Measurements from ENCODE around the gene SDHC. TPM values are rescaled to one million over a fixed set of nuclear protein-coding genes. Genes with fewer than 3 reads are reported as not detected.
A peak's percentile ranks its signal among the peaks of the same experiment; 100 is the strongest.

The SDHC gene
- polyA plus RNA-seq, 3 donors: 208 to 350 (median 323) TPM

DNA sequence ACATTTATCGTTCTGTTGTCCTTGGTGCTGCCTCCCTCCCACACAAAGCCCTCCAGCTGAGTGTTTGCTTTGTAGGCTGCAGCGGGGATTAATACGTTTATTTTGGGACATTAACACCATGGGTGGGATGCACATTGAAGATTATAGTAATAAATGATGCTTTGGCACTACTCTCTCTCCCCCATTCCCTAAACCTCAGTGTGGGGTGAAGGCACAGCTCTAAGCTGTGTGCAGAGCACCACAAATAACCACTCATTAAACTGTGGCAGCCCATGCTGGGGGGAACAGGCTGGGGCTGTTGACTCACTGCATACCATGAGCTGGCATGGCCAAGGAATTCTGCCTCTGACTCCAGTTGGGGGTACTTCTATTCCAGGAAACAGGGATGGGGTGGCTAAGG, 48.0 kb upstream of the SDHC start:
- H3K4me3 ChIP-seq (replicated peaks in 1 of 3; ENCODE audit: low read depth in 2 of 3, low read length in 3 of 3): no peak overlapping the region
- peaks cover 12 to 16% of the 10 kb centered on the region in 2 donors for H3K4me1 ChIP-seq (ENCODE audit: control insufficient read depth in 1 of 2, insufficient read depth in 2 of 2, low read length in 2 of 2)
- H3K9ac ChIP-seq (ENCODE audit: insufficient read depth, low read length, poor library complexity, severe bottlenecking): no peak overlapping the region
- H4K20me1 ChIP-seq (ENCODE audit: insufficient read depth, low read length): no peaks in the 10 kb centered on the region
- H3K36me3 ChIP-seq (replicated peaks in 1 of 2; ENCODE audit: control insufficient read depth in 1 of 2, insufficient read depth in 2 of 2, low read length in 2 of 2): no peaks in the 10 kb centered on the region
- no peaks in the 10 kb centered on the region for H3K9me3 ChIP-seq (replicated peaks in 1 of 2; ENCODE audit: control insufficient read depth in 1 of 2, insufficient read depth in 1 of 2, low read length in 2 of 2)
- no peaks in the 10 kb centered on the region for H3K79me2 ChIP-seq (ENCODE audit: insufficient read depth, low read length)
- peaks cover 3 to 8% of the 10 kb centered on the region in 2 donors for H3K27me3 ChIP-seq (ENCODE audit: control insufficient read depth in 2 of 2, insufficient read depth in 2 of 2, low read length in 2 of 2)
- no peak overlapping the region for H3K4me2 ChIP-seq (replicated peaks; ENCODE audit: extremely low read depth, low read length, poor library complexity, severe bottlenecking)
- no peak for TF ChIP-seq CTCF (IDR thresholded peaks at IDR 0.05)
- H3K27me3 Mint-ChIP-seq (ENCODE audit: low read depth in 3 of 3): peaks cover 9 to 16% (median 12%) of the 10 kb centered on the region in 3 donors
- peaks cover 12% of the 10 kb centered on the region for H3K4me1 Mint-ChIP-seq
- peaks cover 0 to 3% (median 0%) of the 10 kb centered on the region in 7 donors for H3K9me3 Mint-ChIP-seq
- 100% methylated on average over 1 of the region's 3 CpGs for WGBS (ENCODE audit: insufficient coverage)
- H2AFZ ChIP-seq (ENCODE audit: insufficient read depth, low read depth, low read length, poor library complexity, severe bottlenecking): no peak overlapping the region
- no peak overlapping the region for H3K27ac ChIP-seq (ENCODE audit: low read depth in 1 of 2, low read length in 2 of 2)
- DNase-seq: no peak
- no peaks in the 10 kb centered on the region for H3K36me3 Mint-ChIP-seq
- H3K27ac Mint-ChIP-seq: peak overlapping the region in 1 of 7 donors; percentile 48
- intact Hi-C loops (cut with micrococcal nuclease): no loop called here
- H3K4me3 Mint-ChIP-seq: no peak overlapping the region

DNA sequence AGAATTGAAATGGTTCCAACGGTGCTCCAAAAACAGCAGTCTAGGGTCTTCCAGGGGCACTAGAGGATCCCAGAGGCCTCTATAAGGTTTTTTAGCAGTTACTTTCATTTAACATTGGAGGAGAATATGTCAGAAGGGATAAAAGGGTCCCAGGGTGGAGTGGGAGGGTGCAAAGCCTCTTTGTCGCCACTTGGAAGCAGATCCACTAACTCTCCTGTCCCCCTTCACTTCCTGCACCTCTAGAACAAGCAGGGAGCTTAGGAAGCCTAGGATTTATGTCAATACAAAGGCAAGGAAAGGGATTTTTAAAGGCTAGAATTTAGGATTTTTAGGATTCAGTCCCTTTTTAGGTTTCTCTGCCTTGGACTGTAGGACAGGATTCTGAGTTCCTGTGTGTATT, 47.3 kb upstream of the SDHC start:
- Histone ChIP-seq H3K79me2 (ENCODE audit: insufficient read depth, low read length) (no peaks in the 10 kb centered on the region), H3K4me3 (replicated peaks in 1 of 3; ENCODE audit: low read depth in 2 of 3, low read length in 3 of 3) (no peak overlapping the region), H4K20me1 (ENCODE audit: insufficient read depth, low read length) (no peaks in the 10 kb centered on the region), H3K4me1 (ENCODE audit: control insufficient read depth in 1 of 2, insufficient read depth in 2 of 2, low read length in 2 of 2) (peaks cover 12 to 16% of the 10 kb centered on the region in 2 donors), H3K9ac (ENCODE audit: insufficient read depth, low read length, poor library complexity, severe bottlenecking) (no peak overlapping the region), H3K9me3 (replicated peaks in 1 of 2; ENCODE audit: control insufficient read depth in 1 of 2, insufficient read depth in 1 of 2, low read length in 2 of 2) (no peaks in the 10 kb centered on the region), H3K27ac (ENCODE audit: low read depth in 1 of 2, low read length in 2 of 2) (no peak overlapping the region), H3K4me2 (replicated peaks; ENCODE audit: extremely low read depth, low read length, poor library complexity, severe bottlenecking) (no peak overlapping the region), H3K27me3 (ENCODE audit: control insufficient read depth in 2 of 2, insufficient read depth in 2 of 2, low read length in 2 of 2) (peaks cover 0 to 2% of the 10 kb centered on the region in 2 donors), H2AFZ (ENCODE audit: insufficient read depth, low read depth, low read length, poor library complexity, severe bottlenecking) (no peak overlapping the region), H3K36me3 (replicated peaks in 1 of 2; ENCODE audit: control insufficient read depth in 1 of 2, insufficient read depth in 2 of 2, low read length in 2 of 2) (no peaks in the 10 kb centered on the region)
- H3K36me3 Mint-ChIP-seq: no peaks in the 10 kb centered on the region
- peaks cover 3 to 10% (median 10%) of the 10 kb centered on the region in 3 donors for H3K27me3 Mint-ChIP-seq (ENCODE audit: low read depth in 3 of 3)
- TF ChIP-seq CTCF (IDR thresholded peaks at IDR 0.05): no peak
- H3K4me1 Mint-ChIP-seq: peaks cover 10% of the 10 kb centered on the region
- no peak overlapping the region for H3K4me3 Mint-ChIP-seq
- no peak overlapping the region for H3K27ac Mint-ChIP-seq
- peaks cover 0 to 3% (median 0%) of the 10 kb centered on the region in 7 donors for H3K9me3 Mint-ChIP-seq
- 100% methylated on average over 1 of the region's 2 CpGs for WGBS (ENCODE audit: insufficient coverage)
- DNase-seq: no peak
- intact Hi-C loops (cut with micrococcal nuclease): no loop called here
